Measurements from ENCODE around the gene HMGA1. TPM values are rescaled to one million over a fixed set of nuclear protein-coding genes. Genes with fewer than 3 reads are reported as not detected.

Gene HMGA1
- total and polyA plus RNA-seq, 2 of the 13 experiments (the other 11 are each of a cell fraction or from before 2014, with no cell fraction given), result 117 to 145 TPM

DNA sequence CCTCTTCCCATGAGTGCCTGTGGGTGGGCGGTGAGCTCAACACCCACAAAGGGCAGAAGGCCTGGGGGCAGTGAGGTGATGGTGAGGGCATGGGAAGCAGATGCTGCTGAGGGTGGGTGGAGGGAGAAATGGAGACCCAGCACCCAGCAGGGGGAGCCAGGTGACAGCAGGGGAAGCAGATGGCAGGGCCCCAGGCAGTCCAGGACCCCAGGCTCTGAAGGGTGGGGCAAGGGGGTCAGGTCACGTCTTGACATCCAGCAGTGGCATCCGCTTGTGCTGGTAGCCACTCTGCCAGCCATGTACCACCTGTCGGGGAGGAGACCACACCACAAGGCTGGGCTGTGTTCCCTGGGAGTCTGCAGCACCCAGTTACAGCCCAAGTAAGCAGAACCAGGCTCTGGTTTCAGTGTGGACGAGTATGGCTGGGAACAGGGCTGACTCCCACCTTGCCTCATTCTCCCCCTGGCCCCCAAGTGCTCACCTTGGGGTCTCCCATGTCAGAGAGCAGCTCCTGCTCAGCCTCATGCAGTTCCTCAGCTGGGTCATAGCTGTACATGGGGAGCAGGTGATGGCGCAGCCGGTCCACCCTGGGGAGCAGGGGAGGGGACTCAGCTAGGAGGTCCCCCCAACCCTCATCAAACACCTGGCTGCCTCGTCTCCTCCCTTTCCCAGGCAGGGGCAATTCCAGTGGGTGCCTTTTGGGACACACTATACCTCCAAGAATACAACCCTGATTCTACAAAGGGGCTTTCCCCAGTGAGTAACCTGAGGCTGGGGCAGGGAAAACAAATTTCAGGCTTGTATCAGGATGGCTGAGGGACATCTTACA, 10.1 kb downstream of the HMGA1 start (continued):
- TF ChIP-seq, protein P1, sequence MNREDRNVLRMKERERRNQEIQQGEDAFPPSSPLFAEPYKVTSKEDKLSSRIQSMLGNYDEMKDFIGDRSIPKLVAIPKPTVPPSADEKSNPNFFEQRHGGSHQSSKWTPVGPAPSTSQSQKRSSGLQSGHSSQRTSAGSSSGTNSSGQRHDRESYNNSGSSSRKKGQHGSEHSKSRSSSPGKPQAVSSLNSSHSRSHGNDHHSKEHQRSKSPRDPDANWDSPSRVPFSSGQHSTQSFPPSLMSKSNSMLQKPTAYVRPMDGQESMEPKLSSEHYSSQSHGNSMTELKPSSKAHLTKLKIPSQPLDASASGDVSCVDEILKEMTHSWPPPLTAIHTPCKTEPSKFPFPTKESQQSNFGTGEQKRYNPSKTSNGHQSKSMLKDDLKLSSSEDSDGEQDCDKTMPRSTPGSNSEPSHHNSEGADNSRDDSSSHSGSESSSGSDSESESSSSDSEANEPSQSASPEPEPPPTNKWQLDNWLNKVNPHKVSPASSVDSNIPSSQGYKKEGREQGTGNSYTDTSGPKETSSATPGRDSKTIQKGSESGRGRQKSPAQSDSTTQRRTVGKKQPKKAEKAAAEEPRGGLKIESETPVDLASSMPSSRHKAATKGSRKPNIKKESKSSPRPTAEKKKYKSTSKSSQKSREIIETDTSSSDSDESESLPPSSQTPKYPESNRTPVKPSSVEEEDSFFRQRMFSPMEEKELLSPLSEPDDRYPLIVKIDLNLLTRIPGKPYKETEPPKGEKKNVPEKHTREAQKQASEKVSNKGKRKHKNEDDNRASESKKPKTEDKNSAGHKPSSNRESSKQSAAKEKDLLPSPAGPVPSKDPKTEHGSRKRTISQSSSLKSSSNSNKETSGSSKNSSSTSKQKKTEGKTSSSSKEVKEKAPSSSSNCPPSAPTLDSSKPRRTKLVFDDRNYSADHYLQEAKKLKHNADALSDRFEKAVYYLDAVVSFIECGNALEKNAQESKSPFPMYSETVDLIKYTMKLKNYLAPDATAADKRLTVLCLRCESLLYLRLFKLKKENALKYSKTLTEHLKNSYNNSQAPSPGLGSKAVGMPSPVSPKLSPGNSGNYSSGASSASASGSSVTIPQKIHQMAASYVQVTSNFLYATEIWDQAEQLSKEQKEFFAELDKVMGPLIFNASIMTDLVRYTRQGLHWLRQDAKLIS (CRISPR knock-in tag; IDR thresholded peaks at IDR 0.05), result no peak
- TF ChIP-seq WIZ (CRISPR knock-in tag; IDR thresholded peaks at IDR 0.05) (no peak), CEBPB (IDR thresholded peaks at IDR 0.05; ENCODE audit: borderline replicate concordance, low read depth, low read length) (no peak), RCOR2 (CRISPR knock-in tag; IDR thresholded peaks at IDR 0.05) (no peak), ZNF251 (CRISPR knock-in tag; IDR thresholded peaks at IDR 0.05) (0 out of 2 replicates have a peak, but pooled peaks have one; percentile 50), ZNF10 (CRISPR knock-in tag; IDR thresholded peaks at IDR 0.05; ENCODE audit: borderline replicate concordance, low read depth) (no peak), U2AF2 (IDR thresholded peaks at IDR 0.05; ENCODE audit: low read depth, low read length) (no peak), AGO1 (IDR thresholded peaks at IDR 0.05; ENCODE audit: low read depth, low read length, poor library complexity, severe bottlenecking) (peak; percentile 88), RAD21 (CRISPR knock-in tag; IDR thresholded peaks at IDR 0.05) (peak; percentile 79), ZNF143 (CRISPR knock-in tag; IDR thresholded peaks at IDR 0.05) (0 out of 2 replicates have a peak, but pooled peaks have one; percentile 21), NCOA5 (CRISPR knock-in tag; IDR thresholded peaks at IDR 0.05) (no peak), HMG20B (CRISPR knock-in tag; conservative IDR thresholded peaks at IDR 0.05) (0 out of 2 replicates have a peak, but pooled peaks have one; percentile 39)
- TF ChIP-seq, protein P2, sequence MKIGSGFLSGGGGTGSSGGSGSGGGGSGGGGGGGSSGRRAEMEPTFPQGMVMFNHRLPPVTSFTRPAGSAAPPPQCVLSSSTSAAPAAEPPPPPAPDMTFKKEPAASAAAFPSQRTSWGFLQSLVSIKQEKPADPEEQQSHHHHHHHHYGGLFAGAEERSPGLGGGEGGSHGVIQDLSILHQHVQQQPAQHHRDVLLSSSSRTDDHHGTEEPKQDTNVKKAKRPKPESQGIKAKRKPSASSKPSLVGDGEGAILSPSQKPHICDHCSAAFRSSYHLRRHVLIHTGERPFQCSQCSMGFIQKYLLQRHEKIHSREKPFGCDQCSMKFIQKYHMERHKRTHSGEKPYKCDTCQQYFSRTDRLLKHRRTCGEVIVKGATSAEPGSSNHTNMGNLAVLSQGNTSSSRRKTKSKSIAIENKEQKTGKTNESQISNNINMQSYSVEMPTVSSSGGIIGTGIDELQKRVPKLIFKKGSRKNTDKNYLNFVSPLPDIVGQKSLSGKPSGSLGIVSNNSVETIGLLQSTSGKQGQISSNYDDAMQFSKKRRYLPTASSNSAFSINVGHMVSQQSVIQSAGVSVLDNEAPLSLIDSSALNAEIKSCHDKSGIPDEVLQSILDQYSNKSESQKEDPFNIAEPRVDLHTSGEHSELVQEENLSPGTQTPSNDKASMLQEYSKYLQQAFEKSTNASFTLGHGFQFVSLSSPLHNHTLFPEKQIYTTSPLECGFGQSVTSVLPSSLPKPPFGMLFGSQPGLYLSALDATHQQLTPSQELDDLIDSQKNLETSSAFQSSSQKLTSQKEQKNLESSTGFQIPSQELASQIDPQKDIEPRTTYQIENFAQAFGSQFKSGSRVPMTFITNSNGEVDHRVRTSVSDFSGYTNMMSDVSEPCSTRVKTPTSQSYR (CRISPR knock-in tag; IDR thresholded peaks at IDR 0.05; ENCODE audit: borderline replicate concordance), result no peak
- TF ChIP-seq, protein P3, sequence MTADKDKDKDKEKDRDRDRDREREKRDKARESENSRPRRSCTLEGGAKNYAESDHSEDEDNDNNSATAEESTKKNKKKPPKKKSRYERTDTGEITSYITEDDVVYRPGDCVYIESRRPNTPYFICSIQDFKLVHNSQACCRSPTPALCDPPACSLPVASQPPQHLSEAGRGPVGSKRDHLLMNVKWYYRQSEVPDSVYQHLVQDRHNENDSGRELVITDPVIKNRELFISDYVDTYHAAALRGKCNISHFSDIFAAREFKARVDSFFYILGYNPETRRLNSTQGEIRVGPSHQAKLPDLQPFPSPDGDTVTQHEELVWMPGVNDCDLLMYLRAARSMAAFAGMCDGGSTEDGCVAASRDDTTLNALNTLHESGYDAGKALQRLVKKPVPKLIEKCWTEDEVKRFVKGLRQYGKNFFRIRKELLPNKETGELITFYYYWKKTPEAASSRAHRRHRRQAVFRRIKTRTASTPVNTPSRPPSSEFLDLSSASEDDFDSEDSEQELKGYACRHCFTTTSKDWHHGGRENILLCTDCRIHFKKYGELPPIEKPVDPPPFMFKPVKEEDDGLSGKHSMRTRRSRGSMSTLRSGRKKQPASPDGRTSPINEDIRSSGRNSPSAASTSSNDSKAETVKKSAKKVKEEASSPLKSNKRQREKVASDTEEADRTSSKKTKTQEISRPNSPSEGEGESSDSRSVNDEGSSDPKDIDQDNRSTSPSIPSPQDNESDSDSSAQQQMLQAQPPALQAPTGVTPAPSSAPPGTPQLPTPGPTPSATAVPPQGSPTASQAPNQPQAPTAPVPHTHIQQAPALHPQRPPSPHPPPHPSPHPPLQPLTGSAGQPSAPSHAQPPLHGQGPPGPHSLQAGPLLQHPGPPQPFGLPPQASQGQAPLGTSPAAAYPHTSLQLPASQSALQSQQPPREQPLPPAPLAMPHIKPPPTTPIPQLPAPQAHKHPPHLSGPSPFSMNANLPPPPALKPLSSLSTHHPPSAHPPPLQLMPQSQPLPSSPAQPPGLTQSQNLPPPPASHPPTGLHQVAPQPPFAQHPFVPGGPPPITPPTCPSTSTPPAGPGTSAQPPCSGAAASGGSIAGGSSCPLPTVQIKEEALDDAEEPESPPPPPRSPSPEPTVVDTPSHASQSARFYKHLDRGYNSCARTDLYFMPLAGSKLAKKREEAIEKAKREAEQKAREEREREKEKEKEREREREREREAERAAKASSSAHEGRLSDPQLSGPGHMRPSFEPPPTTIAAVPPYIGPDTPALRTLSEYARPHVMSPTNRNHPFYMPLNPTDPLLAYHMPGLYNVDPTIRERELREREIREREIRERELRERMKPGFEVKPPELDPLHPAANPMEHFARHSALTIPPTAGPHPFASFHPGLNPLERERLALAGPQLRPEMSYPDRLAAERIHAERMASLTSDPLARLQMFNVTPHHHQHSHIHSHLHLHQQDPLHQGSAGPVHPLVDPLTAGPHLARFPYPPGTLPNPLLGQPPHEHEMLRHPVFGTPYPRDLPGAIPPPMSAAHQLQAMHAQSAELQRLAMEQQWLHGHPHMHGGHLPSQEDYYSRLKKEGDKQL (CRISPR knock-in tag; IDR thresholded peaks at IDR 0.05; ENCODE audit: low read depth), result no peak
- TF ChIP-seq, protein P4, sequence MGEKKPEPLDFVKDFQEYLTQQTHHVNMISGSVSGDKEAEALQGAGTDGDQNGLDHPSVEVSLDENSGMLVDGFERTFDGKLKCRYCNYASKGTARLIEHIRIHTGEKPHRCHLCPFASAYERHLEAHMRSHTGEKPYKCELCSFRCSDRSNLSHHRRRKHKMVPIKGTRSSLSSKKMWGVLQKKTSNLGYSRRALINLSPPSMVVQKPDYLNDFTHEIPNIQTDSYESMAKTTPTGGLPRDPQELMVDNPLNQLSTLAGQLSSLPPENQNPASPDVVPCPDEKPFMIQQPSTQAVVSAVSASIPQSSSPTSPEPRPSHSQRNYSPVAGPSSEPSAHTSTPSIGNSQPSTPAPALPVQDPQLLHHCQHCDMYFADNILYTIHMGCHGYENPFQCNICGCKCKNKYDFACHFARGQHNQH (CRISPR knock-in tag; IDR thresholded peaks at IDR 0.05), result 0 out of 2 replicates have a peak, but pooled peaks have one; percentile 42

Measured in HepG2 (cell line).